K562 (cell line): Measurements from ENCODE around the gene STIL. TPM values are rescaled to one million over a fixed set of nuclear protein-coding genes. Genes with fewer than 3 reads are reported as not detected.
A peak's percentile ranks its signal among the peaks of the same experiment; 100 is the strongest.

Experiments used
- BDP1 ChIP-seq: IDR thresholded peaks from 3 replicates; pipeline ENCODE4 v1.6.1; 2011; ENCODE audit not compliant: insufficient read length, insufficient read depth
- CAMTA2 ChIP-seq: fragments of 250-450 bp; sonication (Bioruptor Pico); conservative IDR thresholded peaks from 2 replicates; pipeline ENCODE4 v1.5.1; 2022
- CSDE1 ChIP-seq, 2 experiments: fragments of 450-650 bp; IDR thresholded peaks; 2 replicates each; pipeline ENCODE4 v1.6.1; 2016; ENCODE audit warnings: mild to moderate bottlenecking in 1 of 2
- FOXP4 ChIP-seq: sonication (generic); formaldehyde crosslinking; IDR thresholded peaks from 2 replicates; pipeline ENCODE4 v1.8.0; 2022; ENCODE audit warnings: mild to moderate bottlenecking, missing genetic modification reagents, borderline replicate concordance
- HDAC6 ChIP-seq: IDR thresholded peaks from 2 replicates; pipeline ENCODE4 v1.6.1; 2012; ENCODE audit warnings: low read depth, mild to moderate bottlenecking, control low read depth, inconsistent platforms, low read length, moderate library complexity
- JUND ChIP-seq, 2 experiments: IDR thresholded peaks; 2 replicates in 1 of 2; 3 replicates in 1 of 2; pipeline ENCODE4 v1.6.1; 2011; ENCODE audit warnings: borderline replicate concordance in 2 of 2, low read depth in 2 of 2, low read length in 2 of 2, improper control_type of control experiment in 1 of 2, missing biosample characterization in 1 of 2, missing genetic modification characterization in 1 of 2, missing genetic modification reagents in 1 of 2
- KLF16 ChIP-seq: IDR thresholded peaks from 2 replicates; pipeline ENCODE4 v1.6.1; 2016; ENCODE audit warnings: antibody characterized with exemption
- MEIS2 ChIP-seq: fragments of 450-650 bp; IDR thresholded peaks from 2 replicates; pipeline ENCODE4 v1.6.1; 2014; ENCODE audit warnings: mild to moderate bottlenecking; ENCODE audit not compliant: partially characterized antibody
- PHTF2 ChIP-seq: fragments of 250-450 bp; sonication (Bioruptor Pico); IDR thresholded peaks from 2 replicates; pipeline ENCODE4 v1.5.0; 2021; ENCODE audit warnings: mild to moderate bottlenecking
- RBBP5 ChIP-seq: fragments of 200-600 bp; sonication (generic); IDR thresholded peaks from 2 replicates; pipeline ENCODE4 v1.6.1; 2012; ENCODE audit warnings: borderline replicate concordance, mild to moderate bottlenecking, low read length, control low read depth, inconsistent platforms; ENCODE audit not compliant: insufficient read depth, poor library complexity, severe bottlenecking
- RBM17 ChIP-seq: fragments of 200-400 bp; formaldehyde crosslinking; IDR thresholded peaks from 2 replicates; pipeline ENCODE4 v1.6.1; 2017; ENCODE audit warnings: low read depth, mild to moderate bottlenecking, low read length, borderline replicate concordance
- SMARCA4 ChIP-seq: fragments of 450-650 bp; IDR thresholded peaks from 2 replicates; pipeline ENCODE4 v1.6.1; 2016
- TAF15 ChIP-seq: fragments of 200-400 bp; formaldehyde crosslinking; IDR thresholded peaks from 2 replicates; pipeline ENCODE4 v1.6.1; 2017; ENCODE audit warnings: mild to moderate bottlenecking, low read depth, low read length, moderate library complexity
- TBP ChIP-seq: optimal IDR thresholded peaks from 2 replicates; pipeline ENCODE3; 2011; ENCODE audit warnings: low read depth, low read length, improper control_type of control experiment
- THAP12 ChIP-seq: fragments of 250-450 bp; sonication (Bioruptor Pico); IDR thresholded peaks from 2 replicates; pipeline ENCODE4 v1.9.0; 2021; ENCODE audit warnings: mild to moderate bottlenecking, inconsistent platforms
- ZKSCAN8 ChIP-seq: fragments of 200-800 bp; sonication (Bioruptor generic); IDR thresholded peaks from 2 replicates; pipeline ENCODE4 v1.6.1; 2016; ENCODE audit warnings: missing genetic modification characterization, missing compliant biosample characterization
- ZNF143 ChIP-seq: sonication (generic); formaldehyde crosslinking; IDR thresholded peaks from 2 replicates; pipeline ENCODE4 v1.9.0; 2022; ENCODE audit warnings: mild to moderate bottlenecking, missing genetic modification reagents
- ZNF165 ChIP-seq: fragments of 250-450 bp; sonication (Bioruptor Pico); IDR thresholded peaks from 2 replicates; pipeline ENCODE4 v1.4.0; 2020; ENCODE audit warnings: borderline replicate concordance
- ZNF395 ChIP-seq: fragments of 200-800 bp; sonication (Bioruptor generic); IDR thresholded peaks from 2 replicates; pipeline ENCODE4 v1.6.1; 2017; ENCODE audit warnings: missing genetic modification characterization, missing compliant biosample characterization
- ZNF431 ChIP-seq: sonication (generic); formaldehyde crosslinking; IDR thresholded peaks from 2 replicates; pipeline ENCODE4 v1.8.0; 2022; ENCODE audit warnings: mild to moderate bottlenecking, missing genetic modification reagents
- ZNF511 ChIP-seq: sonication (generic); formaldehyde crosslinking; IDR thresholded peaks from 2 replicates; pipeline ENCODE4 v1.8.0; 2022; ENCODE audit warnings: mild to moderate bottlenecking, missing genetic modification reagents
- polyA plus RNA-seq, 8 experiments: library from polyadenylated mRNA; depleted of rRNA in 4 of 8; stranded (reverse) in 5 of 8; unstranded in 3 of 8; fragments of >200 nt; fragmentation: Nextera tagmentation in 2 of 8; fragmentation: Illumina TruSeq in 1 of 8; extraction: Ambion mirVana in 2 of 8; extraction: Trizol in 1 of 8; gene quantifications; 2 replicates each; pipeline versions ENCODE4 v1.2.1 to v1.2.3, GENCODE V29; 2011 to 2014; ENCODE audit warnings: inconsistent platforms in 1 of 8, missing spikeins in 1 of 8
- total RNA-seq, 7 experiments: library from RNA; depleted of rRNA in 6 of 7; stranded (reverse); fragments of >200 nt in 6 of 7; fragmentation: Illumina TruSeq in 2 of 7; extraction: Trizol in 2 of 7; gene quantifications; 2 replicates each; pipeline versions ENCODE4 v1.2.1 to v1.2.3, GENCODE V29; 2011 to 2021; ENCODE audit warnings: low replicate concordance in 1 of 7

Gene STIL
- total and polyA plus RNA-seq, 9 of the 15 experiments (the other 6 are each of a cell fraction or from before 2014, with no cell fraction given) = 10.5 to 77.4 (median 39.6) TPM

GRCh38 chr1:47231301-47232186 lies 82.4 kb downstream of the STIL start (continued):
- TF ChIP-seq ZNF165 (CRISPR knock-in tag) (0 out of 2 replicates have a peak, but pooled peaks have one; percentile 3), HDAC6 (no peak), JUND (IDR thresholded peaks at IDR 0.05; ENCODE audit: borderline replicate concordance, low read depth, low read length) (peak; percentile 65; the same call in 1 of the 2 replicates), JUND (tag; IDR thresholded peaks at IDR 0.05; ENCODE audit: borderline replicate concordance, low read depth, low read length) (no peak; the same call in 2 of the 3 replicates), RBBP5 (peak; percentile 76), ZKSCAN8 (CRISPR knock-in tag) (peak; percentile 39; the same call in 1 of the 2 replicates), CAMTA2 (CRISPR knock-in tag) (no peak), KLF16 (no peak), FOXP4 (CRISPR knock-in tag) (no peak), TAF15 (no peak), ZNF431 (CRISPR knock-in tag) (no peak; the same call in 1 of the 2 replicates), TBP (peak; percentile 73), ZNF395 (CRISPR knock-in tag) (no peak), ZNF511 (CRISPR knock-in tag) (0 out of 2 replicates have a peak, but pooled peaks have one; percentile 66), RBM17 (no peak), MEIS2 (no peak), THAP12 (no peak), SMARCA4 (peak; percentile 84), BDP1 (no peak), ZNF143 (CRISPR knock-in tag) (no peak), PHTF2 (CRISPR knock-in tag) (no peak), CSDE1 (IDR thresholded peaks at IDR 0.05) (0 out of 4 replicates have a peak, but pooled peaks have one; percentile 43 to 56)
